Stimulated activated naive CD8-positive, alpha-beta T cell treated with anti-CD3 and anti-CD28 coated beads, Interleukin-15, Interleukin-2, amounts not matched to agents 100 ng/mL and 50 ng/mL, for 24 hours (primary cell): ENCODE data around the gene INTS6L.
"Not testable (repeated sequence)": the region's sequence is repeated elsewhere in the genome, so short reads cannot be mapped to it uniquely, and the experiment has no call there.

Experiments used
- H3K27ac Mint-ChIP-seq: one replicate; pipeline ENCODE4 v1.8.0; 2021; ENCODE audit warnings: mild to moderate bottlenecking, mixed read lengths
- H3K27me3 Mint-ChIP-seq: one replicate; pipeline ENCODE4 v1.8.0; 2021; ENCODE audit warnings: mixed read lengths
- H3K36me3 Mint-ChIP-seq: one replicate; pipeline ENCODE4 v1.8.0; 2021; ENCODE audit warnings: low read depth, mixed read lengths
- H3K4me1 Mint-ChIP-seq: one replicate; pipeline ENCODE4 v1.8.0; 2021; ENCODE audit warnings: low read depth, mixed read lengths
- H3K4me3 Mint-ChIP-seq: one replicate; pipeline ENCODE4 v1.8.0; 2021; ENCODE audit warnings: mild to moderate bottlenecking, mixed read lengths
- H3K9me3 Mint-ChIP-seq: one replicate; pipeline ENCODE4 v1.8.0; 2021; ENCODE audit warnings: mixed read lengths

The INTS6L gene

GRCh38 chrX:135543924-135544323 lies 23.5 kb downstream of the INTS6L start:
- H3K4me1 Mint-ChIP-seq, result peaks cover 21% of the 10 kb centered on the region
- no peaks in the 10 kb centered on the region for H3K27me3 Mint-ChIP-seq
- H3K9me3 Mint-ChIP-seq, result no peaks in the 10 kb centered on the region
- H3K4me3 Mint-ChIP-seq, result no peak overlapping the region
- H3K27ac Mint-ChIP-seq, result no peak overlapping the region
- H3K36me3 Mint-ChIP-seq, result peaks cover 13% of the 10 kb centered on the region

- peak overlapping the region; percentile 63 for H3K27ac Mint-ChIP-seq
- no peaks in the 10 kb centered on the region for H3K27me3 Mint-ChIP-seq
- peaks cover 15% of the 10 kb centered on the region for H3K36me3 Mint-ChIP-seq
- H3K4me3 Mint-ChIP-seq, result no peak overlapping the region
- H3K4me1 Mint-ChIP-seq, result peaks cover 20% of the 10 kb centered on the region
- no peaks in the 10 kb centered on the region for H3K9me3 Mint-ChIP-seq
Observed at GRCh38 chrX:135544338-135544948, 24.0 kb downstream of the INTS6L start.

- Mint-ChIP-seq H3K27ac (no peak overlapping the region), H3K27me3 (no peaks in the 10 kb centered on the region), H3K9me3 (no peaks in the 10 kb centered on the region), H3K4me3 (no peak overlapping the region), H3K4me1 (peaks cover 19% of the 10 kb centered on the region), H3K36me3 (peaks cover 47% of the 10 kb centered on the region)
Observed at GRCh38 chrX:135547767-135548166, 27.3 kb downstream of the INTS6L start.

- no peak overlapping the region for H3K27ac Mint-ChIP-seq
- no peaks in the 10 kb centered on the region for H3K9me3 Mint-ChIP-seq
- H3K36me3 Mint-ChIP-seq, result peaks cover 51% of the 10 kb centered on the region
Observed at GRCh38 chrX:135549519-135549918, 29.1 kb downstream of the INTS6L start.

GRCh38 chrX:135556055-135556454 lies 35.6 kb downstream of the INTS6L start:
- no peaks in the 10 kb centered on the region for H3K27me3 Mint-ChIP-seq
- no peak overlapping the region for H3K4me3 Mint-ChIP-seq
- H3K36me3 Mint-ChIP-seq, result peaks cover 49% of the 10 kb centered on the region
- H3K27ac Mint-ChIP-seq, result no peak overlapping the region
- H3K4me1 Mint-ChIP-seq, result no peaks in the 10 kb centered on the region
- H3K9me3 Mint-ChIP-seq, result no peaks in the 10 kb centered on the region

More at GRCh38 chrX:135549519-135549918, 29.1 kb downstream of the INTS6L start:
- Mint-ChIP-seq H3K4me3 (no peak overlapping the region), H3K4me1 (peaks cover 2% of the 10 kb centered on the region), H3K27me3 (no peaks in the 10 kb centered on the region)

GRCh38 chrX:135557344-135557743 lies 36.9 kb downstream of the INTS6L start:
- Mint-ChIP-seq H3K4me3 (no peak overlapping the region), H3K27ac (no peak overlapping the region), H3K27me3 (no peaks in the 10 kb centered on the region), H3K36me3 (peaks cover 49% of the 10 kb centered on the region), H3K9me3 (no peaks in the 10 kb centered on the region), H3K4me1 (no peaks in the 10 kb centered on the region)

GRCh38 chrX:135572436-135572835 lies 52.0 kb downstream of the INTS6L start:
- no peak overlapping the region for H3K4me3 Mint-ChIP-seq
- H3K9me3 Mint-ChIP-seq, result no peaks in the 10 kb centered on the region
- H3K27ac Mint-ChIP-seq, result no peak overlapping the region
- H3K4me1 Mint-ChIP-seq, result peaks cover 13% of the 10 kb centered on the region
- peaks cover 33% of the 10 kb centered on the region for H3K36me3 Mint-ChIP-seq
- no peaks in the 10 kb centered on the region for H3K27me3 Mint-ChIP-seq

GRCh38 chrX:135581496-135581895 lies 61.0 kb downstream of the INTS6L start:
- Mint-ChIP-seq H3K4me1 (peaks cover 6% of the 10 kb centered on the region), H3K4me3 (no peak overlapping the region), H3K9me3 (no peaks in the 10 kb centered on the region), H3K27me3 (no peaks in the 10 kb centered on the region), H3K27ac (no peak overlapping the region), H3K36me3 (peaks cover 26% of the 10 kb centered on the region)

- Mint-ChIP-seq H3K9me3 (no peaks in the 10 kb centered on the region), H3K4me1 (no peaks in the 10 kb centered on the region), H3K27ac (no peak overlapping the region), H3K4me3 (no peak overlapping the region), H3K36me3 (peaks cover 4% of the 10 kb centered on the region), H3K27me3 (no peaks in the 10 kb centered on the region)
Observed at GRCh38 chrX:135585153-135585552, 64.7 kb downstream of the INTS6L start.

GRCh38 chrX:135591871-135592270 lies 71.4 kb downstream of the INTS6L start:
- Mint-ChIP-seq H3K4me3 (no peak overlapping the region), H3K27ac (no peak overlapping the region), H3K36me3 (no peaks in the 10 kb centered on the region), H3K27me3 (peaks cover 7% of the 10 kb centered on the region), H3K9me3 (no peaks in the 10 kb centered on the region), H3K4me1 (no peaks in the 10 kb centered on the region)

GRCh38 chrX:135594049-135594448 lies 73.6 kb downstream of the INTS6L start:
- not testable (repeated sequence) for H3K27me3 Mint-ChIP-seq, H3K9me3 Mint-ChIP-seq, H3K4me1 Mint-ChIP-seq, H3K27ac Mint-ChIP-seq, H3K36me3 Mint-ChIP-seq, H3K4me3 Mint-ChIP-seq

GRCh38 chrX:135594453-135594852 lies 74.0 kb downstream of the INTS6L start:
- H3K27me3 Mint-ChIP-seq, H3K9me3 Mint-ChIP-seq, H3K27ac Mint-ChIP-seq, H3K4me3 Mint-ChIP-seq, H3K36me3 Mint-ChIP-seq, H3K4me1 Mint-ChIP-seq: not testable (repeated sequence)

- Mint-ChIP-seq H3K4me1 (no peaks in the 10 kb centered on the region), H3K36me3 (no peaks in the 10 kb centered on the region), H3K27ac (no peak overlapping the region), H3K9me3 (no peaks in the 10 kb centered on the region), H3K4me3 (no peak overlapping the region), H3K27me3 (peaks cover 10% of the 10 kb centered on the region)
Observed at GRCh38 chrX:135595543-135595942, 75.1 kb downstream of the INTS6L start.

- Mint-ChIP-seq H3K36me3 (no peaks in the 10 kb centered on the region), H3K4me1 (no peaks in the 10 kb centered on the region), H3K4me3 (no peak overlapping the region), H3K9me3 (no peaks in the 10 kb centered on the region), H3K27me3 (peaks cover 8% of the 10 kb centered on the region), H3K27ac (no peak overlapping the region)
Observed at GRCh38 chrX:135596495-135596894, 76.0 kb downstream of the INTS6L start.

- H3K4me3 Mint-ChIP-seq, result no peak overlapping the region
- H3K27me3 Mint-ChIP-seq, result peaks cover 2% of the 10 kb centered on the region
Observed at GRCh38 chrX:135605906-135606305, 85.4 kb downstream of the INTS6L start.

GRCh38 chrX:135624408-135625204 lies 104.1 kb downstream of the INTS6L start:
- H3K4me1 Mint-ChIP-seq, H3K27ac Mint-ChIP-seq, H3K27me3 Mint-ChIP-seq, H3K36me3 Mint-ChIP-seq, H3K9me3 Mint-ChIP-seq, H3K4me3 Mint-ChIP-seq: not testable (repeated sequence)

More at GRCh38 chrX:135605906-135606305, 85.4 kb downstream of the INTS6L start:
- no peaks in the 10 kb centered on the region for H3K9me3 Mint-ChIP-seq
- H3K4me1 Mint-ChIP-seq, result no peaks in the 10 kb centered on the region
- no peaks in the 10 kb centered on the region for H3K36me3 Mint-ChIP-seq
- H3K27ac Mint-ChIP-seq, result no peak overlapping the region
